Measurements from ENCODE around the gene TMEM92.

DNA sequence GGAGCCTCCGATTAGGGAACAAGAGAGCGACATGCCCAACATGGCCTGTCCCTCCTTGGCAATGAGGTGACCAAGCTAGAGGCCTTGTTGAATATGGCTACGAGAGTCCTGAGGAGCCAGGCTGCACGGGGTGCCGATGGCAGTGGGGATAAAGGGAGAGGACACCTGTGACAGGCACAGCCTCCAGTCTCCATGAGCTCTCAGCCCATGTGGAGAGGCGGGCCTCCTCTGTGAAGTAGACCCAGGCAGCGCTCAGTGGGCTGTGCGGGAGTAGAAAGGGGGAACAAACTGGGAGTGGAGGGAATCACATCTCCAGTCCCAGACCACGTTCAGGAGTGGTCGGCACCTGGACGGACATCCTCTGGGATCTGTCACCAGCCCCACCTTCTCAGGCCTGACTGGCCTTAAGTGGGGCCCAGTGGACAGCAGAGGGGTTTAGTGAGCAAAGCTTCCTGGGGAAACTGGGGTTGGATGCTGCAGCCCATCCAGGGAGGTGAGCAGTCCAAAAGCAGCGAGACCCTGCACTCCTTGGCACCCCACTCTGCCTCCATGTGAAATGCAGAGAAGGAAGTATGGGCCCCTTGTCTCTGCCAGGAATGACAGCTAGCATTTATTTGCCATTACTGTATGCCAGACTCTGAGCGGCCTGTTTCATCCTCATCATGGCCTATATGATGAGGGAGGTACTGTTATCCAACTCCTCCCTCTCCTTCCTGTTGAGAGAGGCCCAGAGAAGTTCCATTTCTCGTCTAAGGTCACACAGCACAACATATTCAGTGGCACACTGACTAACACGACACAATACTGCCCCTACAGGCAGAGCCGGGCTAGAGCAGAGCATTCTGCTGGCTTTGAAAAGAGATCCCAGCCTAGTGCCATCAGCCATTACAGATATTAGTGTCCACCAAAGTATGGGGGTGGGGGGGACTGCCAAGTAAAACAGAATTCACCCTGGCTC, 4.5 kb upstream of the TMEM92 start:
- TF ChIP-seq CTCF (IDR thresholded peaks at IDR 0.05; ENCODE audit: insufficient read depth, low read length) (peak; percentile 94), POLR2AphosphoS5 (IDR thresholded peaks at IDR 0.05; ENCODE audit: low read depth) (no peak), GABPA (IDR thresholded peaks at IDR 0.05; ENCODE audit: low read depth) (no peak), REST (IDR thresholded peaks at IDR 0.05; ENCODE audit: insufficient replicate concordance, low read depth) (no peak)
